ENCODE results near the gene HSF5.

Gene HSF5

GRCh38 chr17:58487589-58488427 is at the start of gene HSF5:
Gene HSF5, minus strand, starts transcription at chr17:58488408. Its CDS starts 134 bp downstream, at chr17:58488274.
- peak; percentile 77 for DNase-seq

- no peak for DNase-seq
Observed at GRCh38 chr17:58537266-58537665, 49.1 kb upstream of the HSF5 start.

GRCh38 chr17:58536542-58536941 is 48.3 kb upstream of the HSF5 start:
- no peak for DNase-seq

GRCh38 chr17:58535431-58535830 is 47.2 kb upstream of the HSF5 start:
- DNase-seq = no peak

GRCh38 chr17:58534901-58535421 is 46.8 kb upstream of the HSF5 start:
- DNase-seq = no peak

GRCh38 chr17:58534331-58534730 is 46.1 kb upstream of the HSF5 start:
- DNase-seq = no peak

GRCh38 chr17:58533616-58534188 is 45.5 kb upstream of the HSF5 start:
- DNase-seq = no peak

- no peak for DNase-seq
Observed at GRCh38 chr17:58532555-58532951, 44.3 kb upstream of the HSF5 start.

- peak; percentile 52 for DNase-seq
Observed at GRCh38 chr17:58531661-58532554, 43.7 kb upstream of the HSF5 start.

GRCh38 chr17:58531122-58531521 is 42.9 kb upstream of the HSF5 start:
- no peak for DNase-seq

GRCh38 chr17:58530655-58531054 is 42.4 kb upstream of the HSF5 start:
- no peak for DNase-seq

GRCh38 chr17:58529275-58529674 is 41.1 kb upstream of the HSF5 start:
- DNase-seq = no peak

- no peak for DNase-seq
Observed at GRCh38 chr17:58528443-58528842, 40.2 kb upstream of the HSF5 start.

- DNase-seq = no peak
Observed at GRCh38 chr17:58527949-58528348, 39.7 kb upstream of the HSF5 start.

GRCh38 chr17:58527306-58527705 is 39.1 kb upstream of the HSF5 start:
- peak; percentile 15 for DNase-seq

GRCh38 chr17:58525239-58525638 is 37.0 kb upstream of the HSF5 start:
- DNase-seq = no peak

GRCh38 chr17:58521680-58522079 is 33.5 kb upstream of the HSF5 start:
- no peak for DNase-seq

- DNase-seq = peak; percentile 30
Observed at GRCh38 chr17:58520843-58521430, 32.7 kb upstream of the HSF5 start.

GRCh38 chr17:58517928-58518609 is 29.9 kb upstream of the HSF5 start:
- peak; percentile 100 for DNase-seq

GRCh38 chr17:58517378-58517927 is 29.2 kb upstream of the HSF5 start:
- no peak for DNase-seq

- no peak for DNase-seq
Observed at GRCh38 chr17:58516644-58517377, 28.6 kb upstream of the HSF5 start.
